WTC11 (cell line): ENCODE measurements around the gene SKIC8.

Source experiments
- CBFB ChIP-seq: sonication (generic); formaldehyde crosslinking; IDR thresholded peaks from 2 replicates; pipeline ENCODE4 v1.8.1; 2022; ENCODE audit warnings: mild to moderate bottlenecking, low read depth, missing genetic modification reagents
- CTCF ChIP-seq: fragments of 200-600 bp; IDR thresholded peaks from 2 replicates; pipeline ENCODE4 v1.8.0; 2022; ENCODE audit warnings: antibody characterized with exemption
- E2F1 ChIP-seq: sonication (generic); formaldehyde crosslinking; IDR thresholded peaks from 2 replicates; pipeline ENCODE4 v1.8.0; 2022; ENCODE audit warnings: mild to moderate bottlenecking, missing genetic modification reagents
- GABPB1 ChIP-seq: sonication (generic); formaldehyde crosslinking; IDR thresholded peaks from 2 replicates; pipeline ENCODE4 v1.8.1; 2023; ENCODE audit warnings: mild to moderate bottlenecking, missing genetic modification reagents
- IRF2 ChIP-seq: sonication (generic); formaldehyde crosslinking; IDR thresholded peaks from 2 replicates; pipeline ENCODE4 v1.8.0; 2022; ENCODE audit warnings: low read depth, missing genetic modification reagents, borderline replicate concordance
- JUN ChIP-seq: sonication (generic); formaldehyde crosslinking; IDR thresholded peaks from 2 replicates; pipeline ENCODE4 v1.8.0; 2023; ENCODE audit warnings: mild to moderate bottlenecking, missing genetic modification reagents
- MLX ChIP-seq: sonication (generic); formaldehyde crosslinking; IDR thresholded peaks from 2 replicates; pipeline ENCODE4 v1.8.1; 2023; ENCODE audit warnings: mild to moderate bottlenecking, missing genetic modification reagents, moderate library complexity
- SP1 ChIP-seq: sonication (generic); formaldehyde crosslinking; conservative IDR thresholded peaks from 2 replicates; pipeline ENCODE4 v1.8.1; 2022; ENCODE audit warnings: missing genetic modification reagents
- ZNF138 ChIP-seq: sonication (generic); formaldehyde crosslinking; conservative IDR thresholded peaks from 2 replicates; pipeline ENCODE4 v1.8.1; 2022; ENCODE audit warnings: mild to moderate bottlenecking, moderate library complexity, missing genetic modification reagents
- ZNF232 ChIP-seq: sonication (generic); formaldehyde crosslinking; IDR thresholded peaks from 2 replicates; pipeline ENCODE4 v1.8.0; 2022; ENCODE audit warnings: mild to moderate bottlenecking, missing genetic modification reagents
- ZNF532 ChIP-seq: fragments of 250-450 bp; sonication (Bioruptor Pico); IDR thresholded peaks from 2 replicates; pipeline ENCODE4 v1.9.0; 2021; ENCODE audit warnings: mild to moderate bottlenecking, borderline replicate concordance
- TF ChIP-seq, protein P1 (sequence below): sonication (generic); formaldehyde crosslinking; conservative IDR thresholded peaks from 2 replicates; pipeline ENCODE4 v1.8.1; 2022; ENCODE audit warnings: mild to moderate bottlenecking, missing genetic modification reagents
- TF ChIP-seq, protein P2 (sequence below): sonication (generic); formaldehyde crosslinking; IDR thresholded peaks from 2 replicates; pipeline ENCODE4 v1.8.0; 2022; ENCODE audit warnings: mild to moderate bottlenecking, missing genetic modification reagents

- TF ChIP-seq CTCF: no peak
- no peak for TF ChIP-seq E2F1 (CRISPR knock-in tag)
- no peak for TF ChIP-seq GABPB1 (CRISPR knock-in tag)
- TF ChIP-seq, protein P1, sequence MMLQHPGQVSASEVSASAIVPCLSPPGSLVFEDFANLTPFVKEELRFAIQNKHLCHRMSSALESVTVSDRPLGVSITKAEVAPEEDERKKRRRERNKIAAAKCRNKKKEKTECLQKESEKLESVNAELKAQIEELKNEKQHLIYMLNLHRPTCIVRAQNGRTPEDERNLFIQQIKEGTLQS (CRISPR knock-in tag): no peak
- TF ChIP-seq ZNF138 (CRISPR knock-in tag): no peak
- TF ChIP-seq MLX (CRISPR knock-in tag): no peak
- no peak for TF ChIP-seq JUN (CRISPR knock-in tag)
- TF ChIP-seq ZNF232: no peak
- no peak for TF ChIP-seq IRF2 (CRISPR knock-in tag)
- TF ChIP-seq CBFB (CRISPR knock-in tag): no peak
- no peak for TF ChIP-seq ZNF532 (CRISPR knock-in tag)
- TF ChIP-seq SP1 (CRISPR knock-in tag): no peak
- TF ChIP-seq, protein P2, sequence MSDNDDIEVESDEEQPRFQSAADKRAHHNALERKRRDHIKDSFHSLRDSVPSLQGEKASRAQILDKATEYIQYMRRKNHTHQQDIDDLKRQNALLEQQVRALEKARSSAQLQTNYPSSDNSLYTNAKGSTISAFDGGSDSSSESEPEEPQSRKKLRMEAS (CRISPR knock-in tag): no peak
These were observed 11.9 kb upstream of the SKIC8 start for GRCh38 chr15:78311292-78311691.
